NCI-H1105 (cell line): ENCODE measurements around the gene PRPSAP2.
"Not testable (repeated sequence)": the region's sequence is repeated elsewhere in the genome, so short reads cannot be mapped to it uniquely, and the experiment has no call there.

Source experiments
- DNase-seq: peaks from one replicate; lab custom pipeline; 2025; lab: John Stamatoyannopoulos, UW

Gene PRPSAP2

GRCh38 chr17:18857864-18858566 is at the start of gene PRPSAP2:
Gene PRPSAP2 (plus strand): TSS chr17:18858131. CDS start chr17:18865834, 7,703 bp downstream.
- peak; percentile 98 for DNase-seq

GRCh38 chr17:18815924-18816323 is 42.0 kb upstream of the PRPSAP2 start:
- not testable (repeated sequence) for DNase-seq

- peak; percentile 41 for DNase-seq
These were observed 41.2 kb upstream of the PRPSAP2 start for GRCh38 chr17:18816489-18817371.

- not testable (repeated sequence) for DNase-seq
These were observed 36.5 kb upstream of the PRPSAP2 start for GRCh38 chr17:18821430-18821829.

- DNase-seq: not testable (repeated sequence)
These were observed 30.3 kb upstream of the PRPSAP2 start for GRCh38 chr17:18827613-18828012.

- no peak for DNase-seq
These were observed 9.4 kb upstream of the PRPSAP2 start for GRCh38 chr17:18848501-18848900.

GRCh38 chr17:18850679-18851078 is 7.3 kb upstream of the PRPSAP2 start:
- no peak for DNase-seq

- no peak for DNase-seq
These were observed 6.7 kb upstream of the PRPSAP2 start for GRCh38 chr17:18851201-18851600.

GRCh38 chr17:18854956-18855355 is 3.0 kb upstream of the PRPSAP2 start:
- no peak for DNase-seq

- DNase-seq: peak; percentile 97
These were observed 1.9 kb upstream of the PRPSAP2 start for GRCh38 chr17:18855831-18856569.

GRCh38 chr17:18856570-18856915 is 1.4 kb upstream of the PRPSAP2 start:
- DNase-seq: no peak

- DNase-seq: no peak
These were observed 775 bp downstream of the PRPSAP2 start for GRCh38 chr17:18858567-18859245.

GRCh38 chr17:18859256-18859655 is 1.3 kb downstream of the PRPSAP2 start:
- DNase-seq: no peak

GRCh38 chr17:18860161-18860972 is 2.4 kb downstream of the PRPSAP2 start:
- DNase-seq: no peak

GRCh38 chr17:18862011-18862410 is 4.1 kb downstream of the PRPSAP2 start:
- DNase-seq: no peak

GRCh38 chr17:18864996-18865395 is 7.1 kb downstream of the PRPSAP2 start:
- not testable (repeated sequence) for DNase-seq

- DNase-seq: no peak
These were observed 9.2 kb downstream of the PRPSAP2 start for GRCh38 chr17:18866866-18867813.

- no peak for DNase-seq
These were observed 19.2 kb downstream of the PRPSAP2 start for GRCh38 chr17:18877104-18877645.

GRCh38 chr17:18888766-18889290 is 30.9 kb downstream of the PRPSAP2 start:
- DNase-seq: no peak
